Neural cell (in vitro differentiated cells): ENCODE data around the gene LIF. TPM values are rescaled to one million over a fixed set of nuclear protein-coding genes. Genes with fewer than 3 reads are reported as not detected.

Experiments used
- H2AFZ ChIP-seq: fragments of 200-600, 300-800 bp; sonication (generic), shearing (Covaris generic); 2 replicates; pipeline ENCODE4 v1.6.0; 2014; ENCODE audit warnings: low read depth, mild to moderate bottlenecking, antibody characterized with exemption, low read length, moderate library complexity
- H3F3A ChIP-seq: fragments of 200-600 bp; shearing (Covaris generic); 2 replicates; pipeline ENCODE4 v1.6.1; 2016; ENCODE audit warnings: mild to moderate bottlenecking, moderate library complexity, mixed read lengths, antibody characterized with exemption, low read length; ENCODE audit not compliant: insufficient read depth, poor library complexity, severe bottlenecking
- H3K27ac ChIP-seq: fragments of 200-600, 300-800 bp; sonication (generic), shearing (Covaris generic); 2 replicates; pipeline ENCODE4 v1.5.1; 2014; ENCODE audit warnings: mild to moderate bottlenecking, low read length, moderate library complexity
- H3K27me3 ChIP-seq: fragments of 300-800, 200-600 bp; sonication (generic), shearing (Covaris generic); 2 replicates; pipeline ENCODE4 v1.6.0; 2014; ENCODE audit warnings: mild to moderate bottlenecking, low read depth, low read length, moderate library complexity; ENCODE audit not compliant: insufficient read depth
- H3K36me3 ChIP-seq: fragments of 300-800, 200-600 bp; sonication (generic), shearing (Covaris generic); 2 replicates; pipeline ENCODE4 v1.5.1; 2014; ENCODE audit warnings: mild to moderate bottlenecking, antibody characterized with exemption, low read length, moderate library complexity; ENCODE audit not compliant: insufficient read depth
- H3K4me2 ChIP-seq: fragments of 300-800, 200-600 bp; sonication (generic), shearing (Covaris generic); 2 replicates; pipeline ENCODE4 v1.6.0; 2014; ENCODE audit warnings: mild to moderate bottlenecking, low read length
- H3K4me3 ChIP-seq: fragments of 300-800, 200-600 bp; sonication (generic), shearing (Covaris generic); 2 replicates; pipeline ENCODE4 v1.5.1; 2014; ENCODE audit warnings: mild to moderate bottlenecking, low read length, moderate library complexity
- H3K79me2 ChIP-seq: fragments of 200-600 bp; shearing (Covaris generic); replicated peaks from 2 replicates; pipeline ENCODE4 v1.6.0; 2014; ENCODE audit warnings: mild to moderate bottlenecking, low read length, moderate library complexity; ENCODE audit not compliant: insufficient read depth
- H3K9ac ChIP-seq: fragments of 300-800, 200-600 bp; sonication (generic), shearing (Covaris generic); 2 replicates; pipeline ENCODE4 v1.6.1; 2016; ENCODE audit warnings: mild to moderate bottlenecking, low read length, mixed read lengths
- H3K9me2 ChIP-seq: fragments of 200-600 bp; shearing (Covaris generic); 2 replicates; pipeline ENCODE4 v1.6.1; 2016; ENCODE audit warnings: mild to moderate bottlenecking, low read length, mixed read lengths; ENCODE audit not compliant: insufficient read depth
- H3K9me3 ChIP-seq: fragments of 200-600, 300-800 bp; sonication (generic), shearing (Covaris generic); 2 replicates; pipeline ENCODE4 v1.6.1; 2016; ENCODE audit warnings: mild to moderate bottlenecking, mixed run types, low read length, moderate library complexity, mixed read lengths
- H4K20me1 ChIP-seq: fragments of 200-600 bp; shearing (Covaris generic); 2 replicates; pipeline ENCODE4 v1.6.1; 2016; ENCODE audit warnings: mild to moderate bottlenecking, mixed run types; ENCODE audit not compliant: insufficient read depth
- EP300 ChIP-seq: fragments of 450-650 bp; conservative IDR thresholded peaks from 2 replicates; pipeline ENCODE4 v1.6.1; 2014; ENCODE audit warnings: antibody characterized with exemption, mild to moderate bottlenecking, moderate library complexity; ENCODE audit not compliant: poor library complexity, severe bottlenecking
- EZH2 ChIP-seq: fragments of 200-600, 300-800 bp; shearing (Covaris generic), sonication (generic); IDR thresholded peaks from 2 replicates; pipeline ENCODE4 v1.6.1; 2014; ENCODE audit warnings: antibody characterized with exemption, low read length, borderline replicate concordance, mild to moderate bottlenecking; ENCODE audit not compliant: insufficient read depth, poor library complexity, severe bottlenecking
- MXI1 ChIP-seq: fragments of 450-650 bp; conservative IDR thresholded peaks from 2 replicates; pipeline ENCODE4 v1.6.1; 2014; ENCODE audit warnings: antibody characterized with exemption, mild to moderate bottlenecking; ENCODE audit not compliant: poor library complexity, severe bottlenecking
- POLR2AphosphoS5 ChIP-seq: IDR thresholded peaks from 2 replicates; pipeline ENCODE4 v1.6.1; 2012
- RAD21 ChIP-seq: fragments of 450-650 bp; conservative IDR thresholded peaks from 2 replicates; pipeline ENCODE4 v1.6.1; 2014; ENCODE audit warnings: antibody characterized with exemption, mild to moderate bottlenecking, moderate library complexity
- SMC3 ChIP-seq: fragments of 450-650 bp; conservative IDR thresholded peaks from 2 replicates; pipeline ENCODE4 v1.6.1; 2014; ENCODE audit warnings: antibody characterized with exemption, mild to moderate bottlenecking, moderate library complexity; ENCODE audit not compliant: poor library complexity
- TAF1 ChIP-seq: IDR thresholded peaks from 2 replicates; pipeline ENCODE4 v1.6.1; 2012; ENCODE audit warnings: low read depth
- polyA plus RNA-seq: library from polyadenylated mRNA; depleted of rRNA; stranded (reverse); fragments of >200 nt; gene quantifications from 2 replicates; pipeline ENCODE4 v1.2.3, GENCODE V29; 2014
- TF ChIP-seq, protein P1 (sequence below): IDR thresholded peaks from 2 replicates; pipeline ENCODE4 v1.6.1; 2012; ENCODE audit warnings: borderline replicate concordance
- TF ChIP-seq, protein P2 (sequence below): fragments of 450-650 bp; IDR thresholded peaks from 2 replicates; pipeline ENCODE4 v1.5.1; 2014; ENCODE audit warnings: antibody characterized with exemption, mild to moderate bottlenecking, moderate library complexity; ENCODE audit not compliant: poor library complexity, severe bottlenecking

The LIF gene
- polyA plus RNA-seq, 1 donor from 2014 or later, result 0.05 TPM

DNA sequence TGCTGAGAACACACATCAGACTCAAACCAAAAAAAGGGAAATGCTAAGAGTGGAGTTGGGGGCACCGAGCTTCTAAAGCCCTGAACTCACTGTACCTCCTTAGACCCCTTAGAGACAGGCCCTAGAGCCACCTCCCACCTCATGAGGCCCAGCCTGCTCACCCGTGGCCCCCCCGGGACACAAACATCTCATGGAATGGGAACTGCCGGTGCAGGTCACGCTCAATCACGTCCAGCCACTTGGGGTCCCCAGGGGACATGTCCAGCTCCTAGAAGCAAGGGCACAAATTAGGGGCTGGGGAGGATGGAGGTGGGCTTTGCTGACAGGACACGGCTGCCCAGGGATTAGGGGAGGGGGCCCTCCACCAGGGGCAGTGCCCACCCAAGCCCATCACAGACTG lies 49.0 kb upstream of the LIF start:
- Histone ChIP-seq H3F3A (no peaks in the 10 kb centered on the region), H3K27me3 (no peaks in the 10 kb centered on the region), H3K4me3 (no peak overlapping the region), H2AFZ (no peak overlapping the region), H3K79me2 (no peaks in the 10 kb centered on the region), H3K27ac (no peak overlapping the region), H3K9me2 (no peaks in the 10 kb centered on the region), H3K9ac (no peak overlapping the region), H3K4me2 (no peak overlapping the region), H4K20me1 (no peaks in the 10 kb centered on the region), H3K36me3 (no peaks in the 10 kb centered on the region), H3K9me3 (no peaks in the 10 kb centered on the region)
- TF ChIP-seq EZH2, result no peak
- TF ChIP-seq, protein P1, sequence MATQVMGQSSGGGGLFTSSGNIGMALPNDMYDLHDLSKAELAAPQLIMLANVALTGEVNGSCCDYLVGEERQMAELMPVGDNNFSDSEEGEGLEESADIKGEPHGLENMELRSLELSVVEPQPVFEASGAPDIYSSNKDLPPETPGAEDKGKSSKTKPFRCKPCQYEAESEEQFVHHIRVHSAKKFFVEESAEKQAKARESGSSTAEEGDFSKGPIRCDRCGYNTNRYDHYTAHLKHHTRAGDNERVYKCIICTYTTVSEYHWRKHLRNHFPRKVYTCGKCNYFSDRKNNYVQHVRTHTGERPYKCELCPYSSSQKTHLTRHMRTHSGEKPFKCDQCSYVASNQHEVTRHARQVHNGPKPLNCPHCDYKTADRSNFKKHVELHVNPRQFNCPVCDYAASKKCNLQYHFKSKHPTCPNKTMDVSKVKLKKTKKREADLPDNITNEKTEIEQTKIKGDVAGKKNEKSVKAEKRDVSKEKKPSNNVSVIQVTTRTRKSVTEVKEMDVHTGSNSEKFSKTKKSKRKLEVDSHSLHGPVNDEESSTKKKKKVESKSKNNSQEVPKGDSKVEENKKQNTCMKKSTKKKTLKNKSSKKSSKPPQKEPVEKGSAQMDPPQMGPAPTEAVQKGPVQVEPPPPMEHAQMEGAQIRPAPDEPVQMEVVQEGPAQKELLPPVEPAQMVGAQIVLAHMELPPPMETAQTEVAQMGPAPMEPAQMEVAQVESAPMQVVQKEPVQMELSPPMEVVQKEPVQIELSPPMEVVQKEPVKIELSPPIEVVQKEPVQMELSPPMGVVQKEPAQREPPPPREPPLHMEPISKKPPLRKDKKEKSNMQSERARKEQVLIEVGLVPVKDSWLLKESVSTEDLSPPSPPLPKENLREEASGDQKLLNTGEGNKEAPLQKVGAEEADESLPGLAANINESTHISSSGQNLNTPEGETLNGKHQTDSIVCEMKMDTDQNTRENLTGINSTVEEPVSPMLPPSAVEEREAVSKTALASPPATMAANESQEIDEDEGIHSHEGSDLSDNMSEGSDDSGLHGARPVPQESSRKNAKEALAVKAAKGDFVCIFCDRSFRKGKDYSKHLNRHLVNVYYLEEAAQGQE, result no peak
- no peak for TF ChIP-seq TAF1
- no peak for TF ChIP-seq SMC3
- no peak for TF ChIP-seq POLR2AphosphoS5
- TF ChIP-seq, protein P2, sequence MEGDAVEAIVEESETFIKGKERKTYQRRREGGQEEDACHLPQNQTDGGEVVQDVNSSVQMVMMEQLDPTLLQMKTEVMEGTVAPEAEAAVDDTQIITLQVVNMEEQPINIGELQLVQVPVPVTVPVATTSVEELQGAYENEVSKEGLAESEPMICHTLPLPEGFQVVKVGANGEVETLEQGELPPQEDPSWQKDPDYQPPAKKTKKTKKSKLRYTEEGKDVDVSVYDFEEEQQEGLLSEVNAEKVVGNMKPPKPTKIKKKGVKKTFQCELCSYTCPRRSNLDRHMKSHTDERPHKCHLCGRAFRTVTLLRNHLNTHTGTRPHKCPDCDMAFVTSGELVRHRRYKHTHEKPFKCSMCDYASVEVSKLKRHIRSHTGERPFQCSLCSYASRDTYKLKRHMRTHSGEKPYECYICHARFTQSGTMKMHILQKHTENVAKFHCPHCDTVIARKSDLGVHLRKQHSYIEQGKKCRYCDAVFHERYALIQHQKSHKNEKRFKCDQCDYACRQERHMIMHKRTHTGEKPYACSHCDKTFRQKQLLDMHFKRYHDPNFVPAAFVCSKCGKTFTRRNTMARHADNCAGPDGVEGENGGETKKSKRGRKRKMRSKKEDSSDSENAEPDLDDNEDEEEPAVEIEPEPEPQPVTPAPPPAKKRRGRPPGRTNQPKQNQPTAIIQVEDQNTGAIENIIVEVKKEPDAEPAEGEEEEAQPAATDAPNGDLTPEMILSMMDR, result no peak
- no peak for TF ChIP-seq MXI1
- no peak for TF ChIP-seq EP300
- no peak for TF ChIP-seq RAD21

DNA sequence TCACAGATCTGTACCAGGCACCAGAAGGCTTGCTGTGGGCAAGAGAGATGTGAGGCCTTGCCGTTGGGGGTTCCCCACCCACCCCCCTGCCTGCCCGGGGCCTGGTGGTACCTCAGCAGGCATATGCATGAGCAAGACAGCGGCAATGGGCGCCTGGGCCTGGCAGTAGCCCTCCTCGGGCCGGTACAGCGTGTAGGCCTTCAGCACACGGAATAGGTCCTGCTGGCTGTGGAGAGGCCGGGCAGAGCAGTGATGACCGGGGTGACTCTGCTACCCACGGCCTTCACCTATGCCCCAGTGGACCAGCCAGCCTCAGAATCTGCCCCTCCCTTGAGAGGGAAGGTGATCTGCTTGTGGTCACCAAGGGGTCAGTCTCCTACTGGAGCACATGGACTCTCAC lies 48.3 kb upstream of the LIF start:
- Histone ChIP-seq H3K9me2 (no peaks in the 10 kb centered on the region), H3K4me3 (no peak overlapping the region), H4K20me1 (no peaks in the 10 kb centered on the region), H3K9ac (no peak overlapping the region), H3K36me3 (no peaks in the 10 kb centered on the region), H3K79me2 (no peaks in the 10 kb centered on the region), H3K27me3 (no peaks in the 10 kb centered on the region), H3K27ac (no peak overlapping the region), H2AFZ (no peak overlapping the region), H3K4me2 (no peak overlapping the region), H3F3A (no peaks in the 10 kb centered on the region), H3K9me3 (no peaks in the 10 kb centered on the region)
- TF ChIP-seq EP300, result no peak
- no peak for TF ChIP-seq SMC3
- TF ChIP-seq, protein P2, result no peak
- no peak for TF ChIP-seq MXI1
- TF ChIP-seq, protein P1, result no peak
- TF ChIP-seq RAD21, result no peak
- no peak for TF ChIP-seq POLR2AphosphoS5
- TF ChIP-seq EZH2, result no peak
- no peak for TF ChIP-seq TAF1
